ENCODE results near the gene TRAPPC2L.

Gene TRAPPC2L

DNA sequence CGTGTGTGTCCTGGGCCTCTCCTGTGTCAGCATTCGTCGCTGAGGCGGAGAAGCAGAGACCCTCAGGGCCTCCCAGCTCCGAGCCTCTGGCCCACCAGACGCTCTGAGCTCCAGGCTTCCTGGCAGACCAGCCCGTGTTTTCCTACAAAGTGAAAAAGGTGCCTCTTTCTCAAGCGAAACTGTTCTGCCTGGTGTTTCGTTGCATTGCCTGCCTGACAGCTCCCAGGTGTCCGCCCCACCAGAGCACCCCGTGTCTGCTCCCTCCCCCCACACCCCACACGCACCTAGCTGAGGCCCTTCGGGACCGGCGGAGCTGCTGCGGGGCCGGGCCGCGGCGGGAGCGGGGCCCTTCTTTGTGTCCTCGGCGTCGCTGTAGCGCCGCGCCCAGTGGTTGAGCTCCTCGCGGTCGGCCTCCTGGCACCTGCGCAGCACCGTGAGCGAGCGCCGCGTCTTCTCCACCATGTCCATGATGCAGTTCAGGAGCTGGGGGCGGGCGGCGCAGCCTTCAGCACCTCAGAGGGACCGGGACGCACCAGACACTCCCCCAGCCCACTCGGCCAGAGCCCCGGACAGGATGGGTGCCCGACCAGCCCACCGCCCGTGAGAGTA lies 24.2 kb downstream of the TRAPPC2L start:
- Histone ChIP-seq H2BK12ac (ENCODE audit: low read length) (peak overlapping the region; percentile 90), H3K27me3 (ENCODE audit: control insufficient read depth in 3 of 3, insufficient read depth in 3 of 3, low read depth in 1 of 3, low read length in 3 of 3) (peaks cover 0 to 30% (median 13%) of the 10 kb centered on the region in 3 experiments), H3K9me3 (replicated peaks in 1 of 2; ENCODE audit: control insufficient read depth in 2 of 2, insufficient read depth in 1 of 2, low read depth in 1 of 2, low read length in 2 of 2) (peaks cover 0 to 4% of the 10 kb centered on the region in 2 donors), H2BK15ac (ENCODE audit: low read length) (peak overlapping the region; percentile 62), H3K4me1 (ENCODE audit: control insufficient read depth in 2 of 2, insufficient read depth in 1 of 2, low read depth in 1 of 2, low read length in 2 of 2) (peaks cover 16 to 19% of the 10 kb centered on the region in 2 donors), H3K79me1 (ENCODE audit: low read depth, low read length) (peaks cover 9% of the 10 kb centered on the region), H3K4me3 (ENCODE audit: low read length in 2 of 2) (no peak overlapping the region), H3K27ac (replicated peaks; ENCODE audit: low read length) (no peak overlapping the region), H4K8ac (ENCODE audit: low read depth, low read length) (peak overlapping the region; percentile 97), H3K23ac (ENCODE audit: low read depth, low read length, poor library complexity) (peak overlapping the region; percentile 96), H3K9ac (ENCODE audit: low read depth, low read length, poor library complexity) (peak overlapping the region; percentile 77), H3K18ac (ENCODE audit: low read length) (peak overlapping the region; percentile 98), H2BK5ac (ENCODE audit: low read length) (peak overlapping the region; percentile 53), H2AK5ac (ENCODE audit: low read depth, low read length) (peak overlapping the region; percentile 98), H3K4me2 (ENCODE audit: insufficient read depth, low read length, poor library complexity, severe bottlenecking) (peak overlapping the region; percentile 33), H3K4ac (ENCODE audit: low read length) (peak overlapping the region; percentile 97), H2AFZ (ENCODE audit: low read length) (no peak overlapping the region), H4K91ac (ENCODE audit: low read depth, low read length, poor library complexity) (peak overlapping the region; percentile 64), H3K14ac (ENCODE audit: low read length) (peak overlapping the region; percentile 98), H3K36me3 (replicated peaks in 1 of 2; ENCODE audit: control insufficient read depth in 2 of 2, insufficient read depth in 2 of 2, low read length in 2 of 2) (no peaks in the 10 kb centered on the region), H2BK120ac (ENCODE audit: low read depth, low read length) (peak overlapping the region; percentile 72)
- WGBS, 2 donors (ENCODE audit: extremely low coverage in 2 of 2, insufficient read length in 2 of 2, insufficient replicate concordance in 1 of 2): no CpG with 5 or more reads among the region's 46 CpGs
- no peak for DNase-seq (ENCODE audit: low spot score)

- Histone ChIP-seq H3K23ac (ENCODE audit: low read depth, low read length, poor library complexity) (peak overlapping the region; percentile 96), H3K79me1 (ENCODE audit: low read depth, low read length) (peaks cover 9% of the 10 kb centered on the region), H4K91ac (ENCODE audit: low read depth, low read length, poor library complexity) (peak overlapping the region; percentile 99), H3K4ac (ENCODE audit: low read length) (peak overlapping the region; percentile 84), H3K18ac (ENCODE audit: low read length) (peak overlapping the region; percentile 98), H3K9ac (ENCODE audit: low read depth, low read length, poor library complexity) (peak overlapping the region; percentile 77), H2BK5ac (ENCODE audit: low read length) (peak overlapping the region; percentile 53), H3K27ac (replicated peaks; ENCODE audit: low read length) (no peak overlapping the region), H2AK5ac (ENCODE audit: low read depth, low read length) (peak overlapping the region; percentile 84), H2BK15ac (ENCODE audit: low read length) (peak overlapping the region; percentile 62), H2AFZ (ENCODE audit: low read length) (no peak overlapping the region), H3K4me3 (ENCODE audit: low read length in 2 of 2) (peak overlapping the region in 1 of 2 donors; percentile 49), H3K9me3 (replicated peaks in 1 of 2; ENCODE audit: control insufficient read depth in 2 of 2, insufficient read depth in 1 of 2, low read depth in 1 of 2, low read length in 2 of 2) (peaks cover 0 to 4% of the 10 kb centered on the region in 2 donors), H2BK12ac (ENCODE audit: low read length) (peak overlapping the region; percentile 90), H3K14ac (ENCODE audit: low read length) (peak overlapping the region; percentile 89), H3K4me2 (ENCODE audit: insufficient read depth, low read length, poor library complexity, severe bottlenecking) (no peak overlapping the region), H3K27me3 (ENCODE audit: control insufficient read depth in 3 of 3, insufficient read depth in 3 of 3, low read depth in 1 of 3, low read length in 3 of 3) (peaks cover 0 to 23% (median 13%) of the 10 kb centered on the region in 3 experiments), H4K8ac (ENCODE audit: low read depth, low read length) (peak overlapping the region; percentile 48), H3K4me1 (ENCODE audit: control insufficient read depth in 2 of 2, insufficient read depth in 1 of 2, low read depth in 1 of 2, low read length in 2 of 2) (peaks cover 16 to 19% of the 10 kb centered on the region in 2 donors), H3K36me3 (replicated peaks in 1 of 2; ENCODE audit: control insufficient read depth in 2 of 2, insufficient read depth in 2 of 2, low read length in 2 of 2) (no peaks in the 10 kb centered on the region), H2BK120ac (ENCODE audit: low read depth, low read length) (peak overlapping the region; percentile 72)
- DNase-seq (ENCODE audit: low spot score): no peak
- no CpG with 5 or more reads among the region's 27 CpGs for WGBS, 2 donors (ENCODE audit: extremely low coverage in 2 of 2, insufficient read length in 2 of 2, insufficient replicate concordance in 1 of 2)
These were observed 24.9 kb downstream of the TRAPPC2L start for GRCh38 chr16:88881675-88882357.

DNA sequence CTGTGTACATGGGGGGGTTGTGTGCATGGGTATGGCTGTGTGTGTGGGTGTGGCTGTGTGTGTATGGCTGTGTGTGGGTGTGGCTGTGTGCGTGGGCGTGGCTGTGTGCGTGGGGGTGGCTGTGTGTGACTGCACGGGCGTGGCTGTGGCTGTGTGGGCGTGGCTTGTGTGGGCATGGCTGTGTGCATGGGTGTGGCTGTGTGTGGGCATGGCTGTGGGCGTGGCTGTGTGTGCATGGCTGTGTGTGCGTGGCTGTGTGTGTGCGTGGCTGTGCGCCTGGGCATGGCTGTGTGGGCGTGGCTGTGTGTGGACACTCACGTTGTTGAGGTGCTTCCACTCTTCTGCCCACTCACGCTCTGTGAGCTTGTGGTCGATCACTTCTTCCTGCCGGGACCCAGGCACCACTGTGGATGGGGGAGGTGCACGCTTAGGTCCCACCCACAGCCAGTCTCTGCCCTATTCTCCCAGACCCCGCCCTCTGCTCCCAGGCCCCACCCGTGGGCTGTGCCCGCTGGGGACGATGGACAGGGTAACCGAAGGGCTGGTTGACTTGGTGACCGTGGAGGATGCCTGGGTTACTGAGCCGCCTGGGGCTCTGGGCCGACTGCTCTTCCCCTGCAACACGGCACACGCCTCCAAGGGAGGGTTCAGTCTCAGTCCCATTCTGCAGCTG lies 25.6 kb downstream of the TRAPPC2L start:
- no peak for DNase-seq (ENCODE audit: low spot score)
- Histone ChIP-seq H3K4me2 (ENCODE audit: insufficient read depth, low read length, poor library complexity, severe bottlenecking) (no peak overlapping the region), H4K91ac (ENCODE audit: low read depth, low read length, poor library complexity) (peak overlapping the region; percentile 99), H2AFZ (ENCODE audit: low read length) (no peak overlapping the region), H3K9me3 (replicated peaks in 1 of 2; ENCODE audit: control insufficient read depth in 2 of 2, insufficient read depth in 1 of 2, low read depth in 1 of 2, low read length in 2 of 2) (peaks cover 0 to 4% of the 10 kb centered on the region in 2 donors), H2BK12ac (ENCODE audit: low read length) (peak overlapping the region; percentile 90), H2BK5ac (ENCODE audit: low read length) (peak overlapping the region; percentile 24), H3K79me1 (ENCODE audit: low read depth, low read length) (peaks cover 10% of the 10 kb centered on the region), H4K8ac (ENCODE audit: low read depth, low read length) (peak overlapping the region; percentile 48), H3K4ac (ENCODE audit: low read length) (peak overlapping the region; percentile 53), H3K27ac (replicated peaks; ENCODE audit: low read length) (no peak overlapping the region), H3K36me3 (replicated peaks in 1 of 2; ENCODE audit: control insufficient read depth in 2 of 2, insufficient read depth in 2 of 2, low read length in 2 of 2) (no peaks in the 10 kb centered on the region), H3K23ac (ENCODE audit: low read depth, low read length, poor library complexity) (peak overlapping the region; percentile 96), H3K4me3 (ENCODE audit: low read length in 2 of 2) (peak overlapping the region in 1 of 2 donors; percentile 49), H3K14ac (ENCODE audit: low read length) (peak overlapping the region; percentile 89), H2AK5ac (ENCODE audit: low read depth, low read length) (peak overlapping the region; percentile 84), H2BK15ac (ENCODE audit: low read length) (peak overlapping the region; percentile 58), H3K9ac (ENCODE audit: low read depth, low read length, poor library complexity) (peak overlapping the region; percentile 4), H3K27me3 (ENCODE audit: control insufficient read depth in 3 of 3, insufficient read depth in 3 of 3, low read depth in 1 of 3, low read length in 3 of 3) (peaks cover 0 to 19% (median 13%) of the 10 kb centered on the region in 3 experiments), H3K18ac (ENCODE audit: low read length) (peak overlapping the region; percentile 65), H3K4me1 (ENCODE audit: control insufficient read depth in 2 of 2, insufficient read depth in 1 of 2, low read depth in 1 of 2, low read length in 2 of 2) (peaks cover 16 to 19% of the 10 kb centered on the region in 2 donors), H2BK120ac (ENCODE audit: low read depth, low read length) (peak overlapping the region; percentile 72)
- no CpG with 5 or more reads among the region's 26 CpGs for WGBS, 2 donors (ENCODE audit: extremely low coverage in 2 of 2, insufficient read length in 2 of 2, insufficient replicate concordance in 1 of 2)

All from neuronal stem cell (in vitro differentiated cells).